H1 (cell line): Measurements from ENCODE around the gene AFG1L. TPM values are rescaled to one million over a fixed set of nuclear protein-coding genes. Genes with fewer than 3 reads are reported as not detected.

Experiments
- EZH2 ChIP-seq: fragments of 200-600 bp; sonication (generic); IDR thresholded peaks from 2 replicates; pipeline ENCODE4 v1.7.1; 2012; ENCODE audit warnings: low read depth, mild to moderate bottlenecking, moderate library complexity, low read length, inconsistent platforms; ENCODE audit not compliant: severe bottlenecking
- polyA plus RNA-seq, 7 experiments: library from polyadenylated mRNA; depleted of rRNA in 3 of 7; stranded (reverse) in 5 of 7; unstranded in 2 of 7; fragments of >200 nt in 5 of 7; fragments of 200-250 nt in 2 of 7; gene quantifications; 1 replicate in 5 of 7; 2 replicates in 1 of 7; 4 replicates in 1 of 7; pipeline versions ENCODE4 v1.2.1 to v1.2.3, GENCODE V29; 2011 to 2013; ENCODE audit warnings: missing spikeins in 2 of 7, mixed read lengths in 2 of 7
- total RNA-seq: library from RNA; stranded (reverse); fragmentation: NEBNext Ultra II Directional; extraction: Animal tissue kit (Norgen Biotek cat#: 25700); gene quantifications from 2 replicates; pipeline ENCODE4 v1.2.1, GENCODE V29; 2021

Gene AFG1L
- total and polyA plus RNA-seq, 2 of the 8 experiments (the other 6 are each of a cell fraction or from before 2014, with no cell fraction given), result 0.98 to 5.7 TPM

DNA sequence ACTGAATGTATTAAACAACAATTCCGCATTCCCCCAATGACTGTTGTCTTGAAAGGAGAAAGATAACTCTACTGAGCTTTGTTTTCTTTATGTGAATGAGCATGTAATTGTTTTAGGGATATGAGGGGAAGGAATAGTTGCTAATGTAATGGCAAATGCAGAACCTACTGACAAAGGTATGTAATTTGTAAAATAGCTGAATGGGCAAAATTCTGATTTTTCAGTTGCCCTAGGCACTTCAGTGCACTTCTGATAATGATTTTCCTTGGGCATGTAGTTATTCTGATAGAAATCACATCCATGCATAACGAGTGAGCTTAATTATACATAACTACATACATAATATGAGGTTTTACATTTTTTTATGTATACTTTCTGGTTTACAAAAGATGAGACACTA lies 212.5 kb downstream of the AFG1L start (continued):
- no peak for TF ChIP-seq EZH2
- TF ChIP-seq, all 59 proteins: peak for 0
